ENCODE data around the gene TNP2. TPM values are rescaled to one million over a fixed set of nuclear protein-coding genes. Genes with fewer than 3 reads are reported as not detected.
A peak's percentile ranks its signal among the peaks of the same experiment; 100 is the strongest.

Gene TNP2
- total and polyA plus RNA-seq, 8 donors: not detected

DNA sequence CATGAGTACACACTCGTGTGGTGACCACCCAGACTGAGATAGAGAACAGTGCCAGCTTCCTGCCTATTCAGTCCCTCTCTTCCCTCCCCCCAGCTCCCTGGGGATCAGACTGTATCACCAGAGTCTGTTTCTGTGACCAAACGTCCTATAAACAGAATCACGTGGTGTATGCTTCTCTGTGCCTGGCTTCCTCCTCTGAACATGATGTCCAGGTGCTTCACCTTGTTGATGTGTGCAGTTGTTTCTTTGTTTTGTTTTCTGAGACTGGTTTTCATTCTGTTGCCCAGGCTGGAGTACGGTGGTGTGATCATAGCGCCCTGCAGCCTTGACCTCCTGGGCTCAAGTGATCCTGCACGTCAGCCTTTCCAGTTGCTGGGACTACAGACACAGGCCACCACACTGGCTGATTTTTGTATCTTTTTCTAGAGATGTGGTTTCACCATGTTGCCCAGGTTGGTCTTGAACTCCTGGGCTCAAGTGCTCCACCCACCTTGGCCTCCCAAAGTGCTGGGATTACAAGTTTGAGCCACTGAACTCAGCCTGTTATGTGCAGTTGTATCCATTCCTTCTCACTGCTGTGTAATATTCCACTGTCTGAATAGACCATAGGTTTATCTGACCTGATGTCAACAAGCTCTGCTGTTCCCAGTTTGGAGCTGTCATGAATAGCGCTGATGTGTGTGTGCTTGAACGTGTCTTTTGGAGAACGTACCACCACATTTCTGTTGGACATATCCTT, 40.9 kb upstream of the TNP2 start:
- Histone ChIP-seq H3K9me3 (no peaks in the 10 kb centered on the region), H3K4me1 (peaks cover 0 to 14% (median 6%) of the 10 kb centered on the region in 3 donors), H3K27me3 (no peaks in the 10 kb centered on the region), H3K36me3 (no peaks in the 10 kb centered on the region), H3K4me3 (no peak overlapping the region), H3K27ac (no peak overlapping the region)
- FAIRE-seq (no peak), ATAC-seq (no peak), DNase-seq (peak in 1 of 6 donors; percentile 2)
- 58 to 61% methylated on average over 9 of the region's 9 CpGs for WGBS, 2 donors
- TF ChIP-seq, protein P1, sequence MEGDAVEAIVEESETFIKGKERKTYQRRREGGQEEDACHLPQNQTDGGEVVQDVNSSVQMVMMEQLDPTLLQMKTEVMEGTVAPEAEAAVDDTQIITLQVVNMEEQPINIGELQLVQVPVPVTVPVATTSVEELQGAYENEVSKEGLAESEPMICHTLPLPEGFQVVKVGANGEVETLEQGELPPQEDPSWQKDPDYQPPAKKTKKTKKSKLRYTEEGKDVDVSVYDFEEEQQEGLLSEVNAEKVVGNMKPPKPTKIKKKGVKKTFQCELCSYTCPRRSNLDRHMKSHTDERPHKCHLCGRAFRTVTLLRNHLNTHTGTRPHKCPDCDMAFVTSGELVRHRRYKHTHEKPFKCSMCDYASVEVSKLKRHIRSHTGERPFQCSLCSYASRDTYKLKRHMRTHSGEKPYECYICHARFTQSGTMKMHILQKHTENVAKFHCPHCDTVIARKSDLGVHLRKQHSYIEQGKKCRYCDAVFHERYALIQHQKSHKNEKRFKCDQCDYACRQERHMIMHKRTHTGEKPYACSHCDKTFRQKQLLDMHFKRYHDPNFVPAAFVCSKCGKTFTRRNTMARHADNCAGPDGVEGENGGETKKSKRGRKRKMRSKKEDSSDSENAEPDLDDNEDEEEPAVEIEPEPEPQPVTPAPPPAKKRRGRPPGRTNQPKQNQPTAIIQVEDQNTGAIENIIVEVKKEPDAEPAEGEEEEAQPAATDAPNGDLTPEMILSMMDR (IDR thresholded peaks at IDR 0.05): no peak
- intact Hi-C loops (cut with DNase I): no loop called here

- no peaks in the 10 kb centered on the region for H3K27me3 ChIP-seq
- H3K4me3 ChIP-seq: no peak overlapping the region
- ATAC-seq: no peak
- DNase-seq: peak in 1 of 6 donors; percentile 42
- no peaks in the 10 kb centered on the region for H3K36me3 ChIP-seq
- intact Hi-C loops (cut with DNase I): no loop called here
- 74 to 76% methylated on average over 15 of the region's 15 CpGs for WGBS, 2 donors
- peaks cover 0 to 14% (median 6%) of the 10 kb centered on the region in 3 donors for H3K4me1 ChIP-seq
- FAIRE-seq: no peak
- no peak overlapping the region for H3K27ac ChIP-seq
- TF ChIP-seq, protein P1 (IDR thresholded peaks at IDR 0.05): no peak
- H3K9me3 ChIP-seq: no peaks in the 10 kb centered on the region
Observed at GRCh38 chr16:11308493-11309283, 39.6 kb upstream of the TNP2 start.

- H3K36me3 ChIP-seq: no peaks in the 10 kb centered on the region
- FAIRE-seq (no peak), ATAC-seq (no peak), DNase-seq (peak in 1 of 6 donors; percentile 48)
- no peaks in the 10 kb centered on the region for H3K27me3 ChIP-seq
- TF ChIP-seq, protein P1 (IDR thresholded peaks at IDR 0.05): no peak
- no peak overlapping the region for H3K27ac ChIP-seq
- peaks cover 0 to 8% (median under 1%) of the 10 kb centered on the region in 3 donors for H3K4me1 ChIP-seq
- no peaks in the 10 kb centered on the region for H3K9me3 ChIP-seq
- H3K4me3 ChIP-seq: no peak overlapping the region
- intact Hi-C loops (cut with DNase I): no loop called here
- WGBS, 2 donors: 88 to 94% methylated on average over 20 to 21 of the region's 21 CpGs
Observed at GRCh38 chr16:11307639-11308492, 38.7 kb upstream of the TNP2 start.

DNA sequence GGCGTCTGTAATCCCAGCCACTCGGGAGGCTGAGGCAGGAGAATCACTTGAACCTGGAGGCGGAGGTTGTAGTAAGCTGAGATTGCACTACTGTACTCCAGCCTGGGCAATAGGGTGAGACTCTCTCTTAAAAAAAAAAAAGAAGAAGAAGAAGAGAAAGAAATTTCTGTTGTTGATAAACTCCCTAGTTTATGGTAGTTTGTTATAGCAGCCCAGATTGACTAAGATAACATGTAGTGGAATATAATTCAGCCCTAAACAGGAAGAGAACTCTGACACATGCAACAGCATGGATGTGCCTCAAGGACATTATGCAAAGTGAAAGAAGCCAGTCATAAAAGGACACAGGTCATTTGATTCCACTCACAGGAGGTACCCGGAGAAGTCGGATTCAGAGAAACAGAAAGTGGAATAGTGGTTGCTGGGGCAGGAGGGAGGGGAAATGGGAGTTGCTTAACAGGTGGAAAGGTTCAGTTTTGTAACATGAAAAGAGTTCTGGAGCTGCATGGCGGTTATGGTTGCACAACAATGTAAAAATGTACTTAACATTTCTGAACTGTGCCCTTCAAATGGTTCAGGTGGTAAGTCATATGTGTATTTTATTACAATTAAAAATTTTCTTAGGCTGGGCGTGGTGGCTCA, 38.0 kb upstream of the TNP2 start:
- Histone ChIP-seq H3K36me3 (no peaks in the 10 kb centered on the region), H3K4me3 (no peak overlapping the region), H3K4me1 (peaks cover 0 to 2% (median 0%) of the 10 kb centered on the region in 3 donors), H3K27me3 (no peaks in the 10 kb centered on the region), H3K27ac (no peak overlapping the region), H3K9me3 (no peaks in the 10 kb centered on the region)
- FAIRE-seq: no peak
- no peak for DNase-seq
- intact Hi-C loops (cut with DNase I): no loop called here
- WGBS, 2 donors: 80 to 83% methylated on average over 7 of the region's 7 CpGs
- TF ChIP-seq, protein P1 (IDR thresholded peaks at IDR 0.05): no peak
- no peak for ATAC-seq
